Measurements from ENCODE around the gene OSBPL3. TPM values are rescaled to one million over a fixed set of nuclear protein-coding genes. Genes with fewer than 3 reads are reported as not detected.

Gene OSBPL3
- total and polyA plus RNA-seq, 4 experiments from 2014 or later = 6.9 to 72.7 (median 40.5) TPM

DNA sequence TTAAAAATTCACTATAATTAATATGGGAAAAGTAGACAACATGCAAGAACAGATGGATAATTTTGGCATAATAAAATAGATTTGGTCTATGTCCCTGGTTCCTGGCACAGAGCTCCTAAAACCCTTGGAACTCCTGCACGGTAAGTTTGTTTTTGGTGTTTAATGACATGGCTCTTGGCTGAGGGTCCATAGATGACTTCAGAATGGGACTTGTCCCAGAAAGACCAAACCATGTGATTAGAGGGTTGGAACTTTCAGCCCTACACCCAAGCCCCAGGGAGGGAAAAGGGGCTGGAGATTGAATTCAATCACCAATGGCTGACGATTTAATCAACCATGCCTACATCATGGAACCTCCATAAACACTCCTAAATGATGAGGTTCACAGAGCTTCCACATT lies 210.1 kb downstream of the OSBPL3 start:
- intact Hi-C loops (cut with micrococcal nuclease) = no loop called here
- Histone ChIP-seq H3K4me3 (ENCODE audit: low read length in 2 of 2) (no peak overlapping the region), H3K27ac (ENCODE audit: low read depth, low read length) (no peak overlapping the region), H3K9me3 (ENCODE audit: control insufficient read depth in 1 of 2, low read length in 2 of 2) (no peaks in the 10 kb centered on the region), H3K36me3 (ENCODE audit: insufficient read depth, low read length) (no peaks in the 10 kb centered on the region), H3K27me3 (ENCODE audit: insufficient read depth, low read length) (no peaks in the 10 kb centered on the region), H3K4me1 (ENCODE audit: insufficient read depth, low read length) (no peaks in the 10 kb centered on the region)
- Mint-ChIP-seq H3K9me3 (peaks cover 0 to 22% (median 16%) of the 10 kb centered on the region in 8 donors), H3K4me3 (no peak overlapping the region), H3K27ac (no peak overlapping the region), H3K36me3 (peaks cover 0 to 11% of the 10 kb centered on the region in 2 donors), H3K27me3 (peaks cover 12 to 21% of the 10 kb centered on the region in 2 donors), H3K4me1 (no peaks in the 10 kb centered on the region)
- ChIA-PET CTCF (ENCODE audit: partially characterized antibody) (no interaction called here), POLR2A (ENCODE audit: partially characterized antibody) (no interaction called here)
- no peak for DNase-seq

DNA sequence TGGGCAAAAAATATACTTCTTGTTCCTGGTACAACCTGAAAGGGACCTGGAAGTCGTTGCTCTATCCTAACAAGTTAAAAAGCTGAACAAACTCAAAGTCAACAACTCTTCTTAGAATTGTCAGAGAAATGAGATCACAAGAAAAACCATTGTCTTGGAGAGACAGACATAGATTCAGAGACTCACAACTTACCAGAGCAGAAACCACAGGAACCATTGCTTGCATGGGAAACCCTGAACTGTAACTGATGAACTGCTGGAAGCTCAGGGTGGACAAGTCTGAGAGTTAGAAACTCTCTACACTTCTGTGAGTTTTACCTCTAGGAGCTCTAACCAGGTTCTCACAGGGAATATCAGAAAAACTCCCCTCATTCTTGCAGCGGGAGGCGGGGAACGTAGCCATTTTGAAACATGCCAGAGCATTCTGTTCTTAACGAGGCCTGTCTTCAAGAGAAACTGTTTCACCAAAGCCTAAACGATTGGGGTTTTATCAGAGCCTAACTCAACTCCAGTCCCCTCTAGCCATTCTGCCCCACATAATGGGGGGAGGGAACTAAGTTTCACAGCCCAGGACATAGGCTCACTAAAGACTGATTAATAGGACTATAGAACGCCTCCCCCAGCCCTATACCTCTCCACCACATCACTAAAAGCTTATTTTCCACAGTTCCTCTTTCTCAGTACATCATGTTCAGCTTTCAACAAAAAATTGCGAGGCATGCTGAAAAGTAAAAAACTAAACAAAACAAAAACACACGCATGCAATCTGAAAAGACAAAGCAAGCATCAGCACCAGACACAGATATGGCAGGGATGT lies 210.8 kb downstream of the OSBPL3 start:
- DNase-seq = no peak
- POLR2A ChIA-PET (ENCODE audit: partially characterized antibody) = no interaction called here
- H3K36me3 Mint-ChIP-seq = peaks cover 0 to 11% of the 10 kb centered on the region in 2 donors
- H3K9me3 Mint-ChIP-seq = peaks cover 0 to 22% (median 16%) of the 10 kb centered on the region in 8 donors
- Histone ChIP-seq H3K27me3 (ENCODE audit: insufficient read depth, low read length) (no peaks in the 10 kb centered on the region), H3K36me3 (ENCODE audit: insufficient read depth, low read length) (no peaks in the 10 kb centered on the region), H3K4me3 (ENCODE audit: low read length in 2 of 2) (no peak overlapping the region), H3K9me3 (ENCODE audit: control insufficient read depth in 1 of 2, low read length in 2 of 2) (no peaks in the 10 kb centered on the region), H3K27ac (ENCODE audit: low read depth, low read length) (no peak overlapping the region), H3K4me1 (ENCODE audit: insufficient read depth, low read length) (no peaks in the 10 kb centered on the region)
- intact Hi-C loops (cut with micrococcal nuclease) = no loop called here
- no peak overlapping the region for H3K4me3 Mint-ChIP-seq
- no peaks in the 10 kb centered on the region for H3K4me1 Mint-ChIP-seq
- H3K27me3 Mint-ChIP-seq = peaks cover 15 to 27% of the 10 kb centered on the region in 2 donors
- H3K27ac Mint-ChIP-seq = peak overlapping the region in 1 of 7 donors; percentile 48
- CTCF ChIA-PET (ENCODE audit: partially characterized antibody) = no interaction called here

DNA sequence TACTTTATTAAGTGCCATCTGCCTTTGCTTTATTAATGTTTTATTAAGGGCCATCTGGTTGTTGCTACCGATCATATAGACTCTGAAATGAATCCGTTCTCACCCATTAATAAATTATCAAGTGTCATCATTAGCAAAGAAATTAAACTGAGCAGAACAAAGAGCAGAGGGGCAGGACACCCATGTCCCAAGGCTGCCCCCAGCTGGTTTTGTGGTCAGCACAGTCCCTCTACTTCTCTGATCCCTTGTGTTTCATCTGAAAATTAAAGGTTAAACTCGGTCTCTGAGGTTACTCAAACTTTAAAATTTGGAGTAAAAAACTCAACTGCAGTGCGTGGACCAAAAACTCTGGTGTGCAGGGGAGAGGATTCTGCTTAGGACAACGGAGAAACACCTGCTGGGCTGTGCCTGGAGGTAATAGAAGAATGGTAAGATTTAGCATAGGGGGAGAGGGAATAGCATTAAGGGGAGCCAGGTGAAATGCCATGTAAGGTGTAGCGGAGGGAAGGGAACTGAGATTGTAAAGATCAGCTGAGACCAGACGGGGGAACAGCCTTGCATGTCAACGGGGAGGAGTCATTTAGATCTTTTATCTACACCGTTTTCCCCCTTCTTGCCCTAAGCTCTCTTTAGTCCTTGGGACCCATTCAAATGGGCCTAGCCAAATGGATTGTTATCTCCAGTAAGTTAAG lies 212.0 kb downstream of the OSBPL3 start:
- H3K4me3 Mint-ChIP-seq = no peak overlapping the region
- POLR2A ChIA-PET (ENCODE audit: partially characterized antibody) = no interaction called here

DNA sequence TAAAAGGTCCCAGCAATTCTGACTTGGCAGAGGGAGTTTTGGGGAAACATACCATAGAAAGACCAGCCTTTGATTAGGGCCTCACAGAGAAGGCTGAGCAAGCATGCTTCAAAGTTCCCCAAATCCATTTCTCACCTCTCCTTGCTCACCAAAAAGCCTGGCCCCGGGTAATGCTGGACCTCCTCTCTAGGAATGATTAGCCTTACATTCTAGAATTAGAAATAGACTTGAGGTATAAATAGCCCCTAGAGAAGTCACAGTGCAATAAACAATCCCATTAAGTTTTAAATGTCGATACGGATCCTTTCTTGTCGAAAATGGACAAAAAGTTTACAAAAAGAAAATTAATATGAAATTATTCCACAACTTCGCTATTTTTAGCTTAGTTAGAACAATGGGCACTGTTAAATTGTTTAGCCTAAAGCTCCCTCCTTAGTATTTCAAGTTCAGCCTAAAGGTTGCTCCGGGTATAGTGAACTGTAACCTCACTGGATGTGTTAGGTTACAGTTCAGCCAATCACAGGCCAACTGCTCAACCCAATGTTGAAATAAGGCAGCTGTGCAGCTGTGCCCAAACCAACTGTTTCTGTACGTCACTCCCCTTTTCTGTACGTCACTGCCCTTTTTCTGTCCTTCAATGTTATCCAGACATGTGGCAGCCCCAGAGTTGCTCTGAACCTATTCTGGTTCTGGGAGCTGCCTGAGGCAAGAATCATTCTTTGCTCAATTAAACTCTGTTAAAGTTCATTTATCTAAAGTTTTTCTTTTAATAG lies 214.8 kb downstream of the OSBPL3 start:
- CTCF ChIA-PET (ENCODE audit: partially characterized antibody) = interaction anchor here (1.7 kb wide), 1 partner anchor 327 kb away, joined by 5 read pairs; no protein-coding TSS in a partner anchor
- Mint-ChIP-seq H3K36me3 (no peaks in the 10 kb centered on the region), H3K27ac (no peak overlapping the region), H3K4me1 (no peaks in the 10 kb centered on the region), H3K4me3 (no peak overlapping the region), H3K27me3 (peaks cover 28 to 38% of the 10 kb centered on the region in 2 donors), H3K9me3 (peaks cover 0 to 3% (median 1%) of the 10 kb centered on the region in 8 donors)
- Histone ChIP-seq H3K9me3 (ENCODE audit: control insufficient read depth in 1 of 2, low read length in 2 of 2) (no peaks in the 10 kb centered on the region), H3K36me3 (ENCODE audit: insufficient read depth, low read length) (no peaks in the 10 kb centered on the region), H3K4me1 (ENCODE audit: insufficient read depth, low read length) (no peaks in the 10 kb centered on the region), H3K4me3 (ENCODE audit: low read length in 2 of 2) (no peak overlapping the region), H3K27me3 (ENCODE audit: insufficient read depth, low read length) (no peaks in the 10 kb centered on the region), H3K27ac (ENCODE audit: low read depth, low read length) (no peak overlapping the region)
- no peak for DNase-seq
- POLR2A ChIA-PET (ENCODE audit: partially characterized antibody) = no interaction called here
- intact Hi-C loops (cut with micrococcal nuclease) = no loop called here

More for the DNA sequence above, 212.0 kb downstream of the OSBPL3 start:
- no peaks in the 10 kb centered on the region for H3K4me1 Mint-ChIP-seq
- H3K27me3 ChIP-seq (ENCODE audit: insufficient read depth, low read length) = no peaks in the 10 kb centered on the region
- H3K27me3 Mint-ChIP-seq = peaks cover 23 to 31% of the 10 kb centered on the region in 2 donors
- no peak overlapping the region for H3K27ac Mint-ChIP-seq
- no peak overlapping the region for H3K27ac ChIP-seq (ENCODE audit: low read depth, low read length)
- peaks cover 0 to 22% (median 16%) of the 10 kb centered on the region in 8 donors for H3K9me3 Mint-ChIP-seq
- no peaks in the 10 kb centered on the region for H3K9me3 ChIP-seq (ENCODE audit: control insufficient read depth in 1 of 2, low read length in 2 of 2)
- H3K36me3 ChIP-seq (ENCODE audit: insufficient read depth, low read length) = no peaks in the 10 kb centered on the region
- peaks cover 0 to 11% of the 10 kb centered on the region in 2 donors for H3K36me3 Mint-ChIP-seq
- no peak overlapping the region for H3K4me3 ChIP-seq (ENCODE audit: low read length in 2 of 2)
- intact Hi-C loops (cut with micrococcal nuclease) = no loop called here
- CTCF ChIA-PET (ENCODE audit: partially characterized antibody) = no interaction called here
- H3K4me1 ChIP-seq (ENCODE audit: insufficient read depth, low read length) = no peaks in the 10 kb centered on the region
- no peak for DNase-seq

DNA sequence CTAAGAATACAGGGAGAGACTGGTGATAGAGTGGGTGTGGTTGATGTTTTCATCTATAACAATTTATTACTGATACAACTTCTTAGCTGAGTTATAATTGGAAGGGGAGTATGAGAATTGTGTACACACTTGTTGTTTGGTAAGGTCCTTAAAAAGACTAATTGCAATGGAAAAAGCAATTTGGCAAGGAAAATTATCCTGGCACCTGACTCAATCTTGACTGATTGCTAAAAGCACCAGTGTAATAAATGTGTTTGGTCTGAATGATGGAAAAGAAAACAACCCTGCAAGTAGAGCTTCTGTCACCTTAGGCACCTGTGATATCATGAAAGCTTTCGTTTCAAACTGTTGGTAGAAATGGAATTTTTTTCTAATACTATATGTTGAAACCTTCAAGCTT lies 216.0 kb downstream of the OSBPL3 start:
- Mint-ChIP-seq H3K36me3 (no peaks in the 10 kb centered on the region), H3K27me3 (peaks cover 36 to 45% of the 10 kb centered on the region in 2 donors), H3K27ac (no peak overlapping the region), H3K4me1 (no peaks in the 10 kb centered on the region), H3K9me3 (peaks cover 0 to 3% (median 0%) of the 10 kb centered on the region in 8 donors), H3K4me3 (no peak overlapping the region)
- no peaks in the 10 kb centered on the region for H3K4me1 ChIP-seq (ENCODE audit: insufficient read depth, low read length)
- POLR2A ChIA-PET (ENCODE audit: partially characterized antibody) = no interaction called here
- CTCF ChIA-PET (ENCODE audit: partially characterized antibody) = interaction anchor here (1.0 to 1.7 kb wide), 3 partner anchors 13 to 334 kb away, joined by 3 to 5 read pairs (median 5); no protein-coding TSS in a partner anchor
- no peaks in the 10 kb centered on the region for H3K27me3 ChIP-seq (ENCODE audit: insufficient read depth, low read length)
- DNase-seq = no peak
- H3K9me3 ChIP-seq (ENCODE audit: control insufficient read depth in 1 of 2, low read length in 2 of 2) = no peaks in the 10 kb centered on the region
- H3K27ac ChIP-seq (ENCODE audit: low read depth, low read length) = no peak overlapping the region
- H3K36me3 ChIP-seq (ENCODE audit: insufficient read depth, low read length) = no peaks in the 10 kb centered on the region
- intact Hi-C loops (cut with micrococcal nuclease) = no loop called here
- no peak overlapping the region for H3K4me3 ChIP-seq (ENCODE audit: low read length in 2 of 2)

DNA sequence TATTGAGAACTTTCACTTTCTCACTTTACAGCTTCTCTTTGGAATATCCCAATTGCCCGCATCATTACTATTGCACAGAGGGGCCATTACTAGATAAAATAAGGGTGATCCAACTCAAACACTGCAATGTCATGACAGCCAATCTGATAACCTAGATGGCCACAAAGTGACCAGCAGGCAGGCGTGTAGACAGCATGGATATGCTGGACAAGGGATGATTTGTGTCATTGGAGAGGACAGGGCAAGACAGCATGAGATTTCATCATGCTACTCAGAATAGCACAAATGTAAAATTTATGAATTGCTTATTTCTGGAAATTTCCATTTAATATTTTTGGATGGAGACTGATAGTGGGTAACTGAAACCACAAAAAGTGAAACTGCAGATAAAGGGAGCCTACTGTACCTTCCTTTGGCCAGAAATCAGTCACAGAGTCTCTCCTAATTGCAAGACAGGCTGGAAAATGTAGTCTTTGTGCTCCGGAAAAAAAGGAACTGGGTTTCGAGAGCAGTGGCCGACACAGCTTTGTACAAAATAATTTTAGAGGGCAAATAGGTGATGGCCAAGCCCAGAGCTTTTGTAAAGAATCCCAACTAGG lies 216.6 kb downstream of the OSBPL3 start:
- Histone ChIP-seq H3K27ac (ENCODE audit: low read depth, low read length) (no peak overlapping the region), H3K4me3 (ENCODE audit: low read length in 2 of 2) (no peak overlapping the region), H3K27me3 (ENCODE audit: insufficient read depth, low read length) (no peaks in the 10 kb centered on the region), H3K4me1 (ENCODE audit: insufficient read depth, low read length) (no peaks in the 10 kb centered on the region), H3K36me3 (ENCODE audit: insufficient read depth, low read length) (no peaks in the 10 kb centered on the region), H3K9me3 (ENCODE audit: control insufficient read depth in 1 of 2, low read length in 2 of 2) (no peaks in the 10 kb centered on the region)
- Mint-ChIP-seq H3K4me1 (no peaks in the 10 kb centered on the region), H3K4me3 (no peak overlapping the region), H3K36me3 (peaks cover 0 to 3% of the 10 kb centered on the region in 2 donors), H3K27ac (no peak overlapping the region), H3K27me3 (peaks cover 40 to 50% of the 10 kb centered on the region in 2 donors), H3K9me3 (peaks cover 0 to 3% (median 0%) of the 10 kb centered on the region in 8 donors)
- ChIA-PET CTCF (ENCODE audit: partially characterized antibody) (interaction anchor here (1.0 to 1.7 kb wide), 3 partner anchors 12 to 335 kb away, joined by 3 to 5 read pairs (median 5); no protein-coding TSS in a partner anchor), POLR2A (ENCODE audit: partially characterized antibody) (no interaction called here)
- DNase-seq = no peak
- intact Hi-C loops (cut with micrococcal nuclease) = no loop called here
